Hepatocyte (in vitro differentiated cells): ENCODE measurements around the gene SAMD11.
"Not testable (repeated sequence)": the region's sequence is repeated elsewhere in the genome, so short reads cannot be mapped to it uniquely, and the experiment has no call there.

Source experiments
- CTCF ChIP-seq: fragments of 200-600 bp; sonication (generic); IDR thresholded peaks from 2 replicates; pipeline ENCODE4 v1.5.1; 2016; ENCODE audit warnings: antibody characterized with exemption, mild to moderate bottlenecking; ENCODE audit not compliant: poor library complexity
- EZH2 ChIP-seq: fragments of 200-600 bp; sonication (generic); IDR thresholded peaks from 2 replicates; pipeline ENCODE4 v1.6.1; 2016; ENCODE audit warnings: antibody characterized with exemption, mild to moderate bottlenecking, borderline replicate concordance
- EZH2phosphoT487 ChIP-seq: fragments of 200-600 bp; sonication (generic); IDR thresholded peaks from one replicate; pipeline ENCODE4 v1.6.1; 2018; ENCODE audit warnings: antibody characterized with exemption, mild to moderate bottlenecking, low read depth, moderate library complexity; ENCODE audit not compliant: unreplicated experiment, severe bottlenecking

DNA sequence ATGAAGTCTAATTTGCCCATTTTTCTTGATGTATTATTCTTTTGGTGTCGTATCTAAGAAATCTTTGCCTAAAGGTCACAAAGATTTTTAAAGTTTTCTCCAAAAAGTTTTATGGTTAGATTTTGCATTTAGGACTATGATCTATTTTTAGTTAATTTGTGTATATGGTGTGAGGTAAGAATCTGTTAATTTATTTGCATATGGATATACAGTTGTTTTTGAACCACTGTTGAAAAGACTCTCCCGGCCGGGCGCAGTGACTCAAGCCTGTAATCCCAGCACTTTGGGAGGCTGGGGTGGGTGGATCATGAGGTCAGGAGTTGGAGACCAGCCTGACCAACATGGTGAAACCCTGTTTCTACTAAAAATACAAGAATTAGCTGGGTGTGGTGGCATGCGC lies 64.3 kb downstream of the SAMD11 start:
- not testable (repeated sequence) for TF ChIP-seq CTCF, EZH2, EZH2phosphoT487
